Keratinocyte (primary cell): ENCODE data around the gene FGF1. TPM values are rescaled to one million over a fixed set of nuclear protein-coding genes. Genes with fewer than 3 reads are reported as not detected.

Source experiments
- DNase-seq: peaks from one replicate; pipeline ENCODE4 v3.0.0-alpha.2; 2011; ENCODE audit warnings: low read depth, missing footprints, low spot score
- FAIRE-seq: peaks from 2 replicates; lab custom pipeline; 2011; peaks lifted over from hg19 to GRCh38; lab: Jason Lieb, UNC
- H2AFZ ChIP-seq: 2 replicates; pipeline ENCODE4 v1.6.0; 2012; ENCODE audit warnings: low read length, control low read depth, inconsistent platforms; ENCODE audit not compliant: control insufficient read depth
- H3K27ac ChIP-seq: 2 replicates; pipeline ENCODE4 v1.5.1; 2011; ENCODE audit warnings: low read length; ENCODE audit not compliant: control insufficient read depth, insufficient read depth
- H3K27me3 ChIP-seq: 3 replicates; pipeline ENCODE4 v1.6.0; 2011; ENCODE audit warnings: low read length; ENCODE audit not compliant: control insufficient read depth, insufficient read depth; ENCODE audit errors: extremely low read depth
- H3K36me3 ChIP-seq, 2 experiments: 2 replicates in 1 of 2; 3 replicates in 1 of 2; pipeline ENCODE4 v1.5.1; 2011; ENCODE audit warnings: low read length in 2 of 2, mild to moderate bottlenecking in 1 of 2; ENCODE audit not compliant: control insufficient read depth in 2 of 2, insufficient read depth in 2 of 2; ENCODE audit errors: extremely low read depth in 1 of 2
- H3K4me1 ChIP-seq: 3 replicates; pipeline ENCODE4 v1.5.1; 2011; ENCODE audit warnings: low read length; ENCODE audit not compliant: control insufficient read depth, insufficient read depth; ENCODE audit errors: extremely low read depth
- H3K4me2 ChIP-seq: 3 replicates; pipeline ENCODE4 v1.6.0; 2011; ENCODE audit warnings: low read depth, low read length; ENCODE audit not compliant: control insufficient read depth, insufficient read depth; ENCODE audit errors: extremely low read depth
- H3K4me3 ChIP-seq, 3 experiments: fragments of 200-600 bp in 1 of 3; sonication (generic) in 1 of 3; 2 replicates in 2 of 3; 3 replicates in 1 of 3; pipeline ENCODE4 v1.5.1; 2011 to 2016; ENCODE audit warnings: low read length in 3 of 3, mild to moderate bottlenecking in 3 of 3, control low read depth in 2 of 3, inconsistent platforms in 1 of 3, low read depth in 1 of 3, mixed read lengths in 1 of 3, mixed run types in 1 of 3, moderate library complexity in 1 of 3; ENCODE audit not compliant: control insufficient read depth in 2 of 3, insufficient read depth in 2 of 3; ENCODE audit errors: extremely low read depth in 1 of 3
- H3K79me2 ChIP-seq: 2 replicates; pipeline ENCODE4 v1.6.0; 2012; ENCODE audit warnings: low read length; ENCODE audit not compliant: control insufficient read depth, insufficient read depth
- H3K9ac ChIP-seq: 3 replicates; pipeline ENCODE4 v1.6.0; 2011; ENCODE audit warnings: low read length; ENCODE audit not compliant: control insufficient read depth, insufficient read depth; ENCODE audit errors: extremely low read depth
- H3K9me1 ChIP-seq: 3 replicates; pipeline ENCODE4 v1.6.0; 2011; ENCODE audit warnings: low read length; ENCODE audit not compliant: control insufficient read depth, insufficient read depth; ENCODE audit errors: extremely low read depth
- H3K9me3 ChIP-seq: 2 replicates; pipeline ENCODE4 v1.5.1; 2012; ENCODE audit warnings: low read depth, low read length; ENCODE audit not compliant: control insufficient read depth
- H4K20me1 ChIP-seq: 3 replicates; pipeline ENCODE4 v1.6.0; 2011; ENCODE audit warnings: low read length; ENCODE audit not compliant: control insufficient read depth, insufficient read depth; ENCODE audit errors: extremely low read depth
- CTCF ChIP-seq, 3 experiments: IDR thresholded peaks in 1 of 3; conservative IDR thresholded peaks in 1 of 3; optimal IDR thresholded peaks in 1 of 3; 2 replicates in 2 of 3; 3 replicates in 1 of 3; pipeline versions ENCODE3 to v1.5.1; 2011; ENCODE audit warnings: low read length in 3 of 3, mild to moderate bottlenecking in 3 of 3, moderate library complexity in 2 of 3, control low read depth in 1 of 3, inconsistent platforms in 1 of 3; ENCODE audit not compliant: insufficient read depth in 2 of 3; ENCODE audit errors: extremely low read depth in 1 of 3
- EZH2 ChIP-seq: IDR thresholded peaks from one replicate; pipeline ENCODE4 v1.6.1; 2012; ENCODE audit warnings: inconsistent platforms, mild to moderate bottlenecking, low read length, moderate library complexity
- dilution Hi-C: fragments of 300-500 bp; cut with MboI; formaldehyde crosslinking; loops from one replicate; pipeline ENCODE4 v1.7.0; 2020; ENCODE audit warnings: low sequenced_read_pairs; ENCODE audit not compliant: extremely low pct_ligation_motif_present
- polyA plus RNA-seq, 5 experiments: library from polyadenylated mRNA; depleted of rRNA in 3 of 5; stranded (reverse) in 3 of 5; stranded (forward) in 1 of 5; unstranded in 1 of 5; fragments of >200 nt; gene quantifications; 1 replicate in 1 of 5; 2 replicates in 3 of 5; 3 replicates in 1 of 5; pipeline versions ENCODE4 v1.2.1 to v1.2.3, GENCODE V29; 2011 to 2012; ENCODE audit warnings: missing spikeins in 2 of 5, low read depth in 1 of 5, low replicate concordance in 1 of 5

FGF1 gene
- polyA plus RNA-seq, 1 donor (not counting 4 experiments of a cell fraction or from before 2014, with no cell fraction given): 2.4 TPM

GRCh38 chr5:142584891-142585290 lies 101.0 kb downstream of the FGF1 start:
- Histone ChIP-seq H3K9me3 (no peaks in the 10 kb centered on the region), H3K36me3 (no peaks in the 10 kb centered on the region), H3K4me2 (no peak overlapping the region), H2AFZ (no peak overlapping the region), H3K27me3 (no peaks in the 10 kb centered on the region), H3K79me2 (no peaks in the 10 kb centered on the region), H3K4me3 (no peak overlapping the region), H3K9ac (no peak overlapping the region), H3K4me1 (no peaks in the 10 kb centered on the region), H4K20me1 (no peaks in the 10 kb centered on the region), H3K27ac (no peak overlapping the region), H3K9me1 (no peaks in the 10 kb centered on the region)
- no peak for DNase-seq
- dilution Hi-C loops: no loop called here
- TF ChIP-seq EZH2 (no peak), CTCF (optimal IDR thresholded peaks at IDR 0.05 in 1 of 3, IDR thresholded peaks at IDR 0.05 in 1 of 3, conservative IDR thresholded peaks at IDR 0.05 in 1 of 3; ENCODE audit: extremely low read depth in 1 of 3, insufficient read depth in 2 of 3, low read length in 3 of 3) (no peak)
- no peak for FAIRE-seq

- Histone ChIP-seq H3K27me3 (no peaks in the 10 kb centered on the region), H3K4me1 (peaks cover 4% of the 10 kb centered on the region), H3K79me2 (no peaks in the 10 kb centered on the region), H3K4me3 (no peak overlapping the region), H4K20me1 (no peaks in the 10 kb centered on the region), H3K9ac (no peak overlapping the region), H3K4me2 (no peak overlapping the region), H3K27ac (no peak overlapping the region), H3K9me1 (no peaks in the 10 kb centered on the region), H3K36me3 (no peaks in the 10 kb centered on the region), H2AFZ (no peak overlapping the region), H3K9me3 (no peaks in the 10 kb centered on the region)
- DNase-seq: no peak
- TF ChIP-seq EZH2 (no peak), CTCF (optimal IDR thresholded peaks at IDR 0.05 in 1 of 3, IDR thresholded peaks at IDR 0.05 in 1 of 3, conservative IDR thresholded peaks at IDR 0.05 in 1 of 3; ENCODE audit: extremely low read depth in 1 of 3, insufficient read depth in 2 of 3, low read length in 3 of 3) (no peak)
- peak; percentile 87 for FAIRE-seq
- dilution Hi-C loops: no loop called here
Measured at GRCh38 chr5:142578161-142578830, 107.6 kb downstream of the FGF1 start.
